HG03354 (cell line): ENCODE data around the gene RMC1.
"Not testable (repeated sequence)": the region's sequence is repeated elsewhere in the genome, so short reads cannot be mapped to it uniquely, and the experiment has no call there.

Experiments
- ATAC-seq: cut with Tn5 transposase; IDR thresholded peaks from one replicate; pipeline ENCODE4 v1.9.1; 2021; ENCODE audit warnings: mild to moderate bottlenecking; ENCODE audit not compliant: unreplicated experiment, poor library complexity, severe bottlenecking

RMC1 gene

GRCh38 chr18:23503038-23503962 is at the start of gene RMC1:
Gene RMC1 (plus strand): TSS chr18:23503511. CDS start chr18:23503619, 108 bp downstream.
- peak; percentile 74 for ATAC-seq

GRCh38 chr18:23453680-23454058 is 49.6 kb upstream of the RMC1 start:
- peak; percentile 13 for ATAC-seq

DNA sequence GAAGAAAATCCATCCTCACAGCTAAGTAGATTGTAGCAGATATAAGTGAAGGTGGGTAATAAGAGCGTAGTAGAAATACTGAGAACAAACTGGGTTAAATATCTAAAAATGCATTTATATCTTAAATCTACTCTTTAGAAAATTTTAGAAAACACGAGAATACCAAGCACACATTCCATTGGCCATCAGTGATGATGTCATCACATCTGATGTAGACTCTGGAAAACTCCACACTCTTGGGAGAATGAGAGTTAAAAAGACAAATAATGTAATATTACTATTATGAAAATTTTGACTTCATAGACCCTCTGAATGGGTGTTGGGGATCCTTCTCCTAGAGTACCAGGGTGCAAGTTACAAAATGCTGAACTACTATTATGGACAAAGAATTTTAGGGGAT is 46.5 kb upstream of the RMC1 start:
- ATAC-seq, result no peak

GRCh38 chr18:23458830-23459529 is 44.3 kb upstream of the RMC1 start:
- no peak for ATAC-seq

DNA sequence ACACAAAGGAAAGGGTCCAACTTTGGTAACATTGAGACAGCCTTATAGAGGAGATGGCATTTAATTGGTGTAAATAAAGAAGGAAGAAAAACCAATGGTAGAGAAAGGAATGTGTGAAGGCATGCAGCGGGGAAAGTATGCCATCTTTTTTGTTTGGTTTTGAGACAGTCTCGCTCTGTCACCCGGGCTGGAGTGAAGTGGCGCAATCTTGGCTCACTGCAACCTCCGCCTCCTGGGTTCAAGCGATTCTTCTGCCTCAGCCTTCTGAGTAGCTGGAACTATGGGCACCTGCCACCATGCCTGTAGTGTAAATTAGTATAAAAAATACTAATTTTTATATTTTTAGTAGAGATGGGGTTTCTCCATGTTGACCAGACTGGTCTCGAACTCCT is 43.8 kb upstream of the RMC1 start:
- ATAC-seq, result no peak

DNA sequence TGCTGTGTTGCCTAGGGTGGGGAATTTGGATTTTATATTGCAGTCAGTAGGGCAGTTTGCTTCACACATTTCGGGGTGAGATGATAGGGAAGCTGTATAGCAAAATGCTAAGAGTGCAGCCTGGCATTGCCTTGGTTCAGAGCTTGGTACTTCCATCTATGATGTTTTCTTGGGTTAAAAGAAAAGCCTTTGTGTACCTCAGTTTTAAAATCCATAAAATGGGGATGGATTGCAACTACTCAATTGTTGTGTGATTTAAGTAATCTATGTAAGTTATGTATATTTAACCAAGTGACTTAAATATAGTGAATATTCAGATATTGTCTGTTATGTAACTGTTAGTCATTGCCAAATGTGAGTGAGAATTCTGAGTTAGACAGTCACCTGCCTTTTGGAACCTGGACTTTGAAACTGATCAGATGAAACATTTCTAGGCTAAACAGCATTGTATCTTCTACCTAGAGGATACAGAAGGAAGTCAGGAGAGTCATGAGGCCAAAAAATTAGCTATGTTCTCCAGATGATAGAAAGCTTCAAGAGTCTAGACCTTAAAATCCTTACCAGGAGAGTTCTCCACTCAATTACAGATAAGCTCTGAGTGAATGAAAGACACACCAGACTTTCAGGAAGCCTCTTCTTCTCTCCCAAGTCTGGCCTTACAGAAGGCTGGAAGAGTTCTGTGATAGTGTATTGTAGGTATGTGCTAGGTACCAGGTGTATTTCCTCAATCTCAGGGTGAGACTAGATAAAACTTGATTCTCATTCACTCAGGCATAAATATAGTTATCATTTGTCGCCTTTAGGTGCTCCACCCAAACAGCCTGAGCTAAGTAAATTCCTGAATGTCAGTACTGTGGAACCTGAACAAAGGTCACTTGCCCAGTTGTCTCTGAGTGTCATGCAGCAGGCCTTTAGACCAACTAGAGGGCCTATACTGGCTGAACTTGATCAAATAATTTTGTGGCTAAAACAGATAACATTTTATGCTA is 42.7 kb upstream of the RMC1 start:
- ATAC-seq, result no peak

DNA sequence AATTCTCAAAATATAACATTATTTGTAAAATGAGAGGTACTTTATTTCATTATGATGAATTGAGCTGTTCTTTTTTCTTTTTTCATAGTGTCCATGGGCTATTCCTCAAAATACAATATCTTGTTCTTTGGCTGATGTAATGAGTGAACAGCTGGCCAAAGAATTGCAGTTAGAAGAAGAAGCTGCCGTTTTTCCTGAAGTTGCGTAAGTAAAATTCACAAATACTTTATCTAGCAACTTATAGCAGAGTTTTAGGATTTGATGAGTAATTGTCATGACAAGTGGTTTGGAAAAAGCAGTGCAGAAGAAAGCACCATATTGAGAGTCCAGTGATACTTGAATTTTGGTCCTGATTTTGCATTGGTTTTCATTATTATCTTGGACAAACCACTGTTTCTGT is 40.4 kb upstream of the RMC1 start:
- no peak for ATAC-seq

DNA sequence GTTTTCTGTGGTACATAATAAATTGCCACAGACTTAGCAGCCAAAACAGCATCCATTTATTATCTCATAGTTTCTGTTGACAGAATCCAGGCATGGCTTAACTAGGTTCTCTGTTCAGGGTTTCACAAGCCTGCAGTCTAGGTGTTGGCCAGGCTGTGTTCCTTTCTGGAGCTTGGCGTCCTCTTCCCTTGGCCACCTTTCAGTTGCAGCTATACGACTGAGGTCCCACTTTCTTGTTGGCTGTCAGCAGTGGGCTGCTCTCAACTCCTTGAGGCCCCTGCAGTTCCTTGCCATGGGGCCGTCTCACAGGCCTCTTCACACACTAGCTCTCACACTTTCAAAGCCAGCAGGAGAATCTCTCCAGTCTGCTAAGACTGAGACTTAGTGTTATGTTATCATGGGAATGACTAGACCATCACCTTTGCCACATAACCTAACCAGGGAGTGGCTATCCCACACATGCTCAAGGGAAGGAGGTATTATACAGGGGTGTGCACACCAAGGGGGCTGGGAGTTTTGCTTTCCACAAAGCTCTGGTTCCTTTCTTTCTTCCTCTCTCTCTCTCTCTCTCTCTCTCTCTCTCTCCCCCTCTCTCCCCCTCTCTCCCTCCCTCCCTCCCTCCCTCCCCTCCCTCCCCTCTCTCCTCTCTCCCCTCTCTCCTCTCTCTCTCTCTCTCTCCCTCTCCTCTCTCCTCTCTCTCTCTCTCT is 34.4 kb upstream of the RMC1 start:
- ATAC-seq, result no peak

DNA sequence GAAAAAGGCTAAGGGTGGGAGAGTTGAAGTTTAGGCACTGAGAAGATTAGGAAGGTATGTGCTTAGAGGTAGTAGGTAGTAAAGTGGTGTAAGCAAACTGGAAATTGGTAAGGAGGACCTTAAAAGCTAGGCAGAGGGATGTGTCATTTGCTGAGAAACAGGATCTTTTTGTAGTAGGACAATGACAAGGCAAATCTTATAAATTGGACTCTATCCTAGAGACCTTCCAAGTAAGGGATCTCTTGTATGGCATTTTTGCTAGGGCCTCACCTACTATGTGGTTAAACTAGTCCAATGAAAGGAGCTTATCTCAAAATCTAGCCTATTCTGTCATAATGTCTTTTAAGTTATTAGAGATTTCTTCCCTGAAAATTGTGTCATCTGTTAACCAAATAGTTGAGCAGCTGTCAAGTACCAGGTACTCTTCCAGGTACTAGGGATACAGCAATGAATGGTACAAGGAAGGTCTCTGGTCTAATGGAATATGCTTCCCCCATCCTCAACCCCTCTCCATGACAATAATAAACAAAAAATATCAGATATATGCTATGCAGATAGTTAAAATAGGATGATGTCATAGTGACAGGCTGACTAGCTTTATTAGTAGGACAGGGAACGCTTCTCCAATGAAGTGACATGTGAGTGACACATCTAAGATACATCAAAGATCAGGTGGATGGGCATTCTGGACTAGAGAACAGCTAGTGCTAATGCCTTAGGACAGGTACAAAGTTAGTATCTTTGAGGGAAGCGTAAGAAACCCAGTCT is 32.5 kb upstream of the RMC1 start:
- no peak for ATAC-seq

GRCh38 chr18:23471486-23471885 is 31.8 kb upstream of the RMC1 start:
- no peak for ATAC-seq

DNA sequence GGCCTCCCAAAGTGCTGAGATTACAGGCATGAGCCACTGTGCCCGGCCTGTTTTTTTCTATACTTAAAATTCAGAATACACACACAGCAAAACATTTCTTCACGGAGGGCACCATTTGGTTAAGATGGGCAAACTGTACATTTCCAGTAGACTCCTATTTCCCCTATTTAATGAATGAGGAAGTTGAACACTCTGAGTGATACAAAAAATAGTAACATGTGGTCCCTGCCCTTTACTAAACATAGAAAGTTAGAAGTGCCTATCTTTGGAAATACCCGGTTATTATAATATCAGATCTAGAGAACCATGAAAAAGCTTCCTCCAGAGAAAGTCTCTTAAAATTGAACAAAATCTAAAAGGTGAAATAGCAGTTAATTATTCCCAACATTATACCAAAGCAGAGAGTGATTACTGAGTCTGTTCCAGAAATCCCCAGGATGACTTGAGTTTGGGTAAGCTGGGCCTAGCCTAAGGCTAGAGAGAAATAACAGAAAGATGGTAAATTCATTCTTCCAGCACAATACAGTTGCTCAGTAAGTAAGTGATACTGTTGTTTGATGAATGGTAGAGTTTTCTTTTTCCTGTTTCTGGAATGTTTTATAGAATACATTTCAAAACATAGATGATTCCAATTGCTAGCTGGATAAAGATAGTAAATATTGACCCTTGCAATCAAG is 23.3 kb upstream of the RMC1 start:
- ATAC-seq, result no peak

- no peak for ATAC-seq
Observed at GRCh38 chr18:23484561-23485182, 18.6 kb upstream of the RMC1 start.

GRCh38 chr18:23485386-23485785 is 17.9 kb upstream of the RMC1 start:
- ATAC-seq, result no peak

GRCh38 chr18:23487738-23488570 is 15.4 kb upstream of the RMC1 start:
- ATAC-seq, result peak; percentile 81

GRCh38 chr18:23489586-23489985 is 13.7 kb upstream of the RMC1 start:
- not testable (repeated sequence) for ATAC-seq

DNA sequence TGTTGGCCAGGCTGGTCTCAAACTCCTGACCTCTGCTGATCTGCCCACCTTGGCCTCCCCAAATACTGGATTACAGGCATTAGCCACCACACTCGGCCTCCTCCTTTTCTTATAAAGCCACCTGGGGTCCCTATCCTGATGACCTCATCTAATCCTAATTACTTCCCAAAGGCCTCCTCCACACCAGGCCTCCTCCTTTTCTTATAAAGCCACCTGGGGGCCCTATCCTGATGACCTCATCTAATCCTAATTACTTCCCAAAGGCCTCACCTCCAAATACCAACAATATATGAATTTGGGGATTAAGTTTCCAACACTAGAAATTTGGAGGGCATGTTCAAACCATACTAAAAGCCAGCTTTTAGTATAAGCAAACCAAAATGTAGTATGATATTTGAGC is 9.7 kb upstream of the RMC1 start:
- no peak for ATAC-seq

DNA sequence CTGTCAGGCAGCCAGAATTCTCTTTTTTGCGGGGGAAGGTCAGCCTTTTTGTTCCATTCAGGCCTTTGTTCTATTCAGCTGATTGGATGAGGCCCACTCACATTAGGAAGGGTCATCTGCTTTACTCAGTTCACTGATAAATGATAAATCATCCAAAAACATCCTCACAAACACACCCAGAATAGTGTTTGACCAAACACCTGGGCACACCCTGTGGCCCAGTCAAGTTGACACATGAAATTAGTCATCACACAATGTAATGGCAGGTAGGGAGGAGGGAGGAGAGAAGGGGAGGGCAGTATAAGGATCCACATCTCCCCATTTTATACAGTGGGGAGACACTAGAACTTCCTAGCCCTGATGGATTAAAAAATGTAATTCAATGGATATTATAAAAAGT is 8.3 kb upstream of the RMC1 start:
- no peak for ATAC-seq
